Measurements from ENCODE around the gene PATJ.

DNA sequence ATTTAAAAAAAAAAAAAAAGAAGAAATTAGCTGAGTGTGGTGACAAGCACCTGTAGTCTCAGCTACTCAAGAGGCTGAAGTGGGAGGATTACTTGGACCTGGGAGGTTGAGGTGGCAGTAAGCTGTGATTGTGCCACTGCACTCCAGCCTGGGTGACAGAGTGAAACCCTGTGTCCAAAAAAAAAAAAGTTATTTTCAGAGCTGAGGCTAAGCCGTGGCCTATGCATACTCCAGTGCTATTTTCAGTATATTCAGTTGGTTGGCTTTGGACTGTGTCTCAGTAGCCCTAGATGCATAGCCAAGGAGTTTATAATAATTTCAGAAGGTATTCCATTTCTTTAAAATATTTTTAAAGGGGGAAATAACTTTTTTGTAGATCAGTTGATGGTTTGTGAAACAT lies 311.9 kb downstream of the PATJ start:
- TF ChIP-seq CTCF (conservative IDR thresholded peaks at IDR 0.05; ENCODE audit: low read length), result no peak
- no peak for TF ChIP-seq EZH2phosphoT487 (IDR thresholded peaks at IDR 0.05; ENCODE audit: borderline replicate concordance)

Measured in Loucy (cell line).